ENCODE measurements around the gene CNOT6.

Gene CNOT6

DNA sequence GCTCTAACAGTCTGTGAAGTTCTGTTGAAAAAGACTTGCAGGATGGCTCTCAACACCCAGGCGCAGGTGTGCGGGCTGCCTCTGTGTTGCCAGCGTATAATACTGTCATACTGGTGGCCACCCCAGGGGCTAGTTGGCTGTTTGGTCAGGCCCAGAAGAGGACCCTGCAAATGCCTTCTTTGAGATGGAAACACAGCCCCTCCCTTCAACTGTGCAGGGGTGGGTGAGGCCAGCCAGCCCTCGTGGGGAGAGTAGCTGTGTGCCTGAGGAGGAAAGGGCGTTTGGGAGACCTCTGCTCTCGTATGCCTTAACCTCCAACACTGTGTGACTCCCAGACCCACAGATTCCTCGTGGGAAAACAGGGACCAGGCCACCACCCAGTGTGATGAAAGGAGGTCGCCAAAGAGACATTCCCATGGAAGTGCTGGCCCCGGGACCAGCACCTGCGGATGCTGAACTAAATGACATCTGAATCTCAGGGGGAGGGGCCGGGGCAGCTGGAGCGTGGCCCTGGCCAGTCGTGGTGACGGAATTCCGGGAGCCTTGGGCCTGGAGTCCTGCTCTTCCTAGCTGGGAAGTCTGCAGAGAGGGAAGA, 108.4 kb downstream of the CNOT6 start:
- FAIRE-seq, result no peak

DNA sequence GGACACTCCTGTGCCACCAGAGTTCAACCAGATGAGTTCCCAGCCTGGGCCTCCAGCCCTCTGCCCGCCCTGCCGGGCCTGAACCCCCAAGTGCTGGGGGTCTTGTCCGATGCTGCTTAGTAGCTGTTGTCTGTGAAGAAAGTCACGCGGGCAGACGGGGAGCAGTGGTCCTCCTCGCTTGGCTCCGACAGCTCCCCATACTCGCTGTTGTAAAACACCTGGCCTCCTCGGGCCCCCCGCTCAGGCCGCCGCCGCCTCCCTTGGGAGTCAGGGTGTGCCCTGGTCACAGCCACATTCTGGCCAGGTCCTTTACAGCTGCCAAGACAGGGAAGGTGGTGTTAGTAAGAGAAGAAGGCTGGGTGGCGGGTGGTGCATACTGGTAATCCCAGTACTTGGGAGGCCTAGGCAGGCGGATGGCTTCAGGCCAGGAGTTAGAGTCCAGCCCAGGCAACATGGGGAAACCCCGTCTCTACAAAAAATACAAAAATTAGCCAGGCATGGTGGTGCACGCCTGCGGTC, 109.0 kb downstream of the CNOT6 start:
- no peak for FAIRE-seq

DNA sequence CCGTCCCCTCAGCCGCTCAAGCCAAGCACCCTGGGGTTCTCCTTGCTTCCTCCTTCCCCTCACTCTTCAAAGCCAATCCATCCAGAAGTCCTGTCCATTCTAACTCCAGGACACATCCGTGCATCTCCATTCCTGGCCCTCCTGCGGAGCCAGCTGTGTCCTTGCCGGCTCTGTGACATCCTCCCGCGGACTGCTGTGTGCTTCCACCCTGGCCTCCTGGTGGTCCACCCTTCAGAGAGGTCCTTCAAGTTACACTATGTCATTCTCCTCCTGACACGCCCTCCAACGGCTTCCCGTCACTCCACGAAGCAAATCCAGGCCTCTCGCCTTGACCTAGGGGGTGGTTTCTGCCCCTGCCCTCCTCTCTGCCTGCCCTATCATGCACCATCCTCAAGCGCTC, 110.1 kb downstream of the CNOT6 start:
- no peak for FAIRE-seq

DNA sequence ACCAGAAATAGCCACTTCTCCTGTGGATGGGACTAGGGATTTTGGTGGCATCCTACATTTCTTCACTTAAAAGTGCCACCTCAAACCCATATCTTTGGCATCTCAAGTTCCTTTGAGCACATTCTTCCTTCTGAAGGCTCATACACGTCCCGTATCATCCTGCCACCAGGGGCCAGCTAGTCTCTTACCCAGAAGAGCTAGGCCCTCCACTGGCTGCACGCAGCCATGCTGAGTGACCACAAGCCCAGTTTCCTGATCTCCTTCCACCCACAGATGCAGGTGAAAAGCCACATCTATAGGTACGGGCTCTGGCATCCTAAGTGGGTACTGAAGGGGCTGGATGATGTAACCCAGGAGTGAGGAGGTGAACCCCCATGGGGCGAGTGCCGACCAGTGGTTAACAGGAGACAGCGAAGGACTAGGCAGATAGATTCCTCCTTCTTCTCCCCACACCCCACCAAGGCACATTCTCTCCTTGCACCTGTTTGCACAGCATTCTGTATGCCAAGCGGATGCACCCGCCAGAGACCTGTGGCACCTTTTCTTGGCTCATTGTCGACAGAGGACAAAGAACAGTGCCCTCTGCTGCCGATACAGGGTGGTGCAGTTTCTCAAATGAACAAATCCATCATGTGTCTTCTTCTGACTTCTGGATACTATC, 111.5 kb downstream of the CNOT6 start:
- no peak for FAIRE-seq

DNA sequence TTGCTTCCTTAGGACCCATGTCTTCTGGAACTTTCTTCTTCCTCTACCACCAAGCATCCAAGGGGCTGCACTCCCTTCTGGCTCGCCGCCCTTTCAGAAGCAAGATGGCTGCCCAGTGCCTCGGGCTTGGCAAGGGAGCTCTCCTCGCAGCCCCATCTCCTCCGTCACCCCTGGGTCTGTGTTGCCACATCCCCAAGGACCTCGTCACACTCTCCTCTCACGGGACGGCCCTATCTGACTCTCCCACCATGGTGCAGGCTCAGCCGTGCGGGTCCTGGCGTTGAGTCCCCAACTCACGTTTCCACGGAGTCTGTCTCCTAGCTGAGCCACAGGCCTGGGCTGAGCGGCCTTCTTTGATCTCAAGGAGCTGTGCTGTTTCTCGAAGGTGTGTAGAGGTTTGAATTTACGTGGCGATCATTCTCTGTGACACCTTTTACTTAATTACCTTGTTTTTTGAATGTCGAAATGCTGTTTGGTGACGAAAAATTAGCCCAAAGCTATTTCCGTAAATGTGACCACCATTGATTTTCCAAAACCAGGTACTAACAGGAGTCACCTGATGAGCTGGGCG, 112.1 kb downstream of the CNOT6 start:
- FAIRE-seq, result no peak

DNA sequence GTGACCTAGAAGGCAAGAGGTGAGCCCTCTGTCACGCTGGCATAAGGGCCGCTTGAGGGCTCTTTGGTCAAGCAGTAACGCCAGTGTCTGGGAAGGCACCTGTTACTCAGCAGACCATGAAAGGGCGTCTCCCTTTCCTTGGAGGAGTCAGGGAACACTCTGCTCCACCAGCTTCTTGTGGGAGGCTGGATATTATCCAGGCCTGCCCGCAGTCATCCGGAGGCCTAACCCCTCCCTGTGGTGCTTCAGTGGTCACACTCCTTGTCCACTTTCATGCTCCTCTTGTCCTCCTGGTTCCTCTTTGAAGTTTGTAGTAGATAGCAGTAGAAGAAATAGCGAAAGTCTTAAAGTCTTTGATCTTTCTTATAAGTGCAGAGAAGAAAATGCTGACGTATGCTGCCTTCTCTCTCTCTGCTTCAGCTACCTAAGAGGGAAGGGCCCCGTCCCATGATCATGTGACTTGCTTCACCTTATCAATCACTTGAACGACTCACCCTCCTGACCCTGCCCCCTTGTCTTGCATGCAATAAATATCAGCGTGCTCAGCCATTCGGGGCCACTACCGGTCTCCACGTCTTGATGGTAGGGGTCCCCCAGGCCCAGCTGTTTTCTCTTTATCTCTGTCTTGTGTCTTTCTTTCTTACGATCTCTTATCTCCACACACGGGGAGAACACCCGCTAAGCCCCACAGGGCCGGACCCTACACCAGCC, 113.8 kb downstream of the CNOT6 start:
- FAIRE-seq, result no peak

DNA sequence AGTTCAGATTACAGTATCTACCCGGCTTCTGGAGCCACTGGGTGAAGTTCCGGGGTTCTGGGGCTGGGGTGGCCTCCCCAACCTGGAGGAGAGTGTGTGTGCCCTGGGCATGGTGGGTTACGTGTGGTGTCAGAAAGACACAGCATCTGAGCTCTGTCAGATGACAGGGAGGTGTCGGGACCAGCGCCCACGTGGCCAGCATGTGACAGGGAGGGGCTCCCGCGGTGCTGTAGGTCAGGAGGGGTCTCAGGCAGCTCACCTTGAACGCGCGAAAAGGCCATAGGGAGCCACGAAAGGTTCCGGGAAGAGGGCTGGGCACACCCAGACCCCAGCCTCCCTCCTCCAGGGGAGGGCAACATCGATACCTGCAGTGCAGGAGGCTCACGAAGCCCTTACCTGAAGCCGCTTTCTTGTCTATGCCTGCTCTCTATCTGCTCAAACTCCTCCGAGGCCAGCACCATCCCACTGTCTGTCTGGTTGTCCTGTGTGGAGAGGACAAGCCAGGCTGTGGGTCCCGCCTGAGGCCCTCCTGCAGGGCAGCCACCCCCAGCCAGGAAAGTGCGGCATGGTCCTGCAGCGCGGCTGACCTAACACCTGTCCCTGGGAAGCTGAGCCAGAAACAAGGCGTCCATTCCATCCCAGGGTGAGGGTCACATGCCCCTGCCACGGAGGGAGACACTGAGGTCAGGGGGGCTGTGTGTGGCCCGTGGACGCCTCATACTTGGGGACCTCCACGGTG, 114.6 kb downstream of the CNOT6 start:
- no peak for FAIRE-seq

DNA sequence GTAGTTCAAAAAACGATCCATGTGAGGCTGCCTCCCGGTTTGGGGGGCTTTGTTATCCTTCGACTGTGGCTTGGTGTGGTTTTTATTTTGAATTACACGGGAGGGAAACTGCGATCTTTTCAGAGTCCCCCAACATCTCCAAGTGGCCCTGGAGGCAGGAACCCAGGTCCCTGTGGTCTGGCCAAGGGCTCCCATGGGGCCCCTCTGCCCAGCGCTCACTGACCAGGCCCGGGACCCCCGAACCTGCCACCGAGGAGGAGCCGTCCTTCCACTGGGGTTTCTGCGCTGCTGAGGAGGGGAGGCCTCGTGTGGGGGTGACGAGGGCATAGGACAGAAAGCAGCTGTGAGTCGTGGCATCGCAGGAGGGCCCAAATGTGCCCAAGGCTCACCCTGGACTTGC, 115.2 kb downstream of the CNOT6 start:
- no peak for FAIRE-seq

DNA sequence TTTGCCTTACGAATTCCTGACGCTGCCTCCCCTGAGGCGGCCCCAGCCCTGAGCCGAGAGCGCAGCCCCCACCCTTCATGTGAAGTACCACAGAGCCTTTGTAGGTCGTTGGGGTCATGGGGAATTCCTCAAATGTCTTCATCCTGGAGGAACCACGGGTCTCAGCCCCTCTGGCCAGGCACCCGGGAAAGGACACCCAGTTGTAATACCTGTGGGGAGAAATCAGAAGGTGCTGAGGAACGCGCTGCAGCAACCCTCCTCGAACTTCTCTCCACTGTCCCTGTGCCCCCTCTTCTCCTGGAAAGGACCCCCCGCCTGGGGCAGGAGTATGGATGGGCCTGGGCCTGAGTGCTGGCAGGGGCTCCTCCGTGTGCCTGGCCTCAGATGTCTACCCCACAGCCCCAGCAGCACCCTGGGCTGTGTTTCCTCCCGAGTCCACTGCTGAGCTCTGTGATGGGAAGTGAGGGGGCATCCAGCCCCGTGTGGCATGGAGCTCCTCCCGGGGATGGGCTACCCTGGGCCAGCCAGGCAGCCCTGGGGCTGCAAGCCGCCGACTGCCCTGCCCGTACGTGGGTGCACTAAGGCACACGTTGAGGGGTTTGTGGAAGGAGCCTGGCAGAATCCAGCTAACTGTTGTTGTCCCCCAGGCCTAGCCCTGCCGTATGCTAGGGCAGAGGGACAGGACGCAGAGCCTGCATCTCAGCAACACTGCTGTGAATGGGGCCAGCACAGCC, 115.8 kb downstream of the CNOT6 start:
- no peak for FAIRE-seq

DNA sequence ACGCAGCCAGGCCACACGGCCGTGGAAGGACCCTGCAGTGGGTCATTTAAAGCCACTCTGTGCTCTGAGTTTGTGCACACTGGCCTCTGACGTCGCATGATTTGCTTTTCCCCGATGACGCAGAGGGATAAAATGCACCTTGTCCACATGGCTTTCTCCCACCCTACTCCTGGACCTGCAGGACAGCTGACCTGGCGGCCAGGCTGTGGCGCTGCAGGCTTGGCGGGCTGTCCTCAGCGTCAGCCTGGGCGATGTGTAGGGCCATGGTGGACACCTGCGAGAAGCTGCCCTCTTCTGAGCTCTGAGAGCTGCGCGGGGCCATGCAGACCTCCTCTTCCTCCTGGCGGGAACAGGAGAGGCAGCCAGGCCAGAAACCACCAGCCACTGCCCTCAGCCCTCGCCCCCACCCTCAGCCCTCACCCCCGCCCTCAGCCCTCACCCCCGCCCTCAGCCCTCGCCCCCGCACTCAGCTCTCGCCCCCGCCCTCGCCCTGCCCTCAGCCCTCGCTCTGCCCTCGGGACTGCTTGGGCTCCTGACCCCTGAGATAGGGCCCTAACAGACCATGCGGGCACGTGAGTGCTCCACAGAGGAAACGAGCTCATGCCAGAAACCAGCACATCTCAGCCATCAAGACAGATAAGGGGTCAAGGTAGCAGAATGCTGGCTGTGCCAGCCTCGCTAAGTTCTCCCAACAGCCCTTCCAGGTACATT, 117.1 kb downstream of the CNOT6 start:
- no peak for FAIRE-seq

DNA sequence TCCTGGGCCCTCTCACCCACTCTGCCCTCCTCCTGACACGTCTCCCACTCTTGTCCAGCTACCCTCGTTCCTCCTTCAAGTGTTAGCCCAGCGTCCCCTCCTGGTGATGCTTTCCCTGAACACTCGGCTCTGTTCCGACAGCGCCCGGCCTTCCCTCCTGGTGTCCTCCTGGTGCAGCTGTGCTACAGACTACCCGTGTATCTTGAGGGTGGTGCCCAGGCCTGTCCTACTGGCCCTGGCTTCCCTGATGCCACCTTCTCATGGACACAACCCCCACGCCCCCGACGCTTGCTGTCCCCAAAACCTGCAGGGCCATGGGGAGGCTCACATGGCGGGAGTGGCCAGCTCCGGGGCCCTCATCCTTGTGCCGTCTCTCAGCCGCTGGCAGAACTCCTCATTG, 118.5 kb downstream of the CNOT6 start:
- no peak for FAIRE-seq

DNA sequence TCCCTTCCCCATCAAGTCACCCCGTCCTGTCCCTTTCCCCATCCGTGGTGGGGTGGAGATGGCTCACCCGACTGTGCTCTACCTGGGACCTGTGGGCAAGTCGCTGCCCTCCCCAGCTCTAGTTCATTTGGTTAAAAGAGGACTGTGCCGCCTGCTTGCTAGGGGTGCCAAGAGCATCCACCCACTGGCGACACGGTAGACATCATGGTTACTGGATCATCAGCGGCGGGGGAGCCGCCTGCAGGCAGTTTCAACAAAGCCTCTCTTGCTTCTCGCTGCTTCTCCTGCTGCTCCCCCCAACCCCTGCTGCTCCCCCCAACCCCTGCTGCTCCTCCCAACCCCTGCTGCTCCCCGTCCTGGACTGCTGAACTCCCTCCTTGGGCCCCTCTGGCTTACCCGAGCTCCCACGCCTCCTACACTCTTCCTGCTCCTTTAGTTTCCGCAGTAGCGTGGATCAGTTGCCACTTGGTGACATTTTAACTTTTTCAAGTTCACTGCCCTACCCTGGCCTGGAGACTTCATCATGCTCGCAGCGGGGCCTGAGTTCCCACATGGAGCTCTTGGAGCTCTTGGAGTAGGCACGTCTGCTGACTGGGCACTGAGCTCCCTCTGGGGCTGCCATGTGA, 119.1 kb downstream of the CNOT6 start:
- no peak for FAIRE-seq

DNA sequence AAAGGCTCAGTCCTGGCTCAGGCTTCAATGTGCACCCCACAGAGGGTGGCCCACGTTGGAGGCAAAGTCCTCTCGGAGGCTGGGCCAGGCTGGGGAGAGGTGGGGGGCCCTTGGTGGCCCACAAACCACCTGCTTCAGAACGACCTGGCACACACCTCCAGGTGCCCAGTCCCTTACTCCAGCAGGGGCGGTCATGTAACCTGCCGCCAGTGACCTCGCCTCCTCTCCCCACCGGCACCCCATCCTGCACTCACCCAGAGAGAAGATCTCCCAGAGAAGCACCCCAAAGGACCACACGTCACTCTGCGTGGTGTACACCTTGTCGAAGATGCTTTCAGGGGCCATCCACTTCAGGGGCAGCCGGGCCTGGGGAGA, 119.6 kb downstream of the CNOT6 start:
- no peak for FAIRE-seq

DNA sequence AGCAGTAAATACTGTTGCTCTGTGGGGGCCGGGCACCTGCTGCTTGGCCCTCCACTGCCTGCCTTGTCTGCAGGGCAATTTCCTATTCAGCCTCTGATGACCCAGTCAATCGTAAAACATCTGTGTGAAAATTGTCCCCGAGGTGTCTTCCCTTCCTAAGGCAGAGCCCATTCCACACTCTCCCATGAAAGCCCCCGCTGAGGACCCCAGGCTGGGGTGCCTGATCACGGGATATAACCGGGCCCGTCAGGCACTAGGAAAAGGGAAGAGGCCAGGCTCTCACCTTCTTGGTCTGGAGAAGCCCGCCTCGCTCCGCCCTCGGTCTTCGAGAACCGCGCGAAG, 124.3 kb downstream of the CNOT6 start:
- FAIRE-seq, result no peak

DNA sequence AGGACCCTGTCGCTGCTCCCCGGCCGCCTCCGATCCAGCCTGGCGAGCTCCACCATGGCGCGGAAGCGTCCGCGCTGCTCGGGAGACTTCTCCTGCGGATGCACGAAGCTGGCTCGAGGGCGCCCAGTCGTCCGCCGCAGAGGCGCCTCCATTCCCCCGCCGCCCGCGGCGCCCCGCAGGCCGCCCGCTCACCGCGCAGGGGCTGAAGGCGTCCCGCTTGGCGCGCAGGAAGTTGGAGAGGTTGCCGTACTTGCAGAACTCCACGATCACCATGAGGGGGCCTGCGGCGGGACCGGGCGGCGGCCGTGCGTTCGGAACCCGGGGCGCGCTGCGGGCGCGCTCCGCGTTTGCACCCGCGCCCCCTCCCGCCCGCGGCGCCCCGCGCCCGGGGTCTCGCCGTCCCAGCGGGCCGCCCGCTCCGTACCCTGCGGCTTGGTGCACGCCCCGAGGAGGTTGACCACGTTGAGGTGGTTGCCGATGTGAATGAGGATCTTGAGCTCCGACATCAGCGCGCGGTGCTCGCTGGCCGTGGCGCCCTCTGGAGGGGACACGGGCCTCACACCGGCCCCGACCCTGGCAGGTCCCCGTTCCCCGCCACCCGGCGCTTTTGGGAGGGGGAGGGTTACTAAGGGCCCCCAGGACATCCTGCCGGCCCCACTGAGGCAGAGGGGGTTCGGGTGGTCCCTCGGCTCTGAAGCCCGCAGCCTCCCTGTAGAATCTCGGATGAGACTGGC, 124.8 kb downstream of the CNOT6 start:
- FAIRE-seq, result no peak

DNA sequence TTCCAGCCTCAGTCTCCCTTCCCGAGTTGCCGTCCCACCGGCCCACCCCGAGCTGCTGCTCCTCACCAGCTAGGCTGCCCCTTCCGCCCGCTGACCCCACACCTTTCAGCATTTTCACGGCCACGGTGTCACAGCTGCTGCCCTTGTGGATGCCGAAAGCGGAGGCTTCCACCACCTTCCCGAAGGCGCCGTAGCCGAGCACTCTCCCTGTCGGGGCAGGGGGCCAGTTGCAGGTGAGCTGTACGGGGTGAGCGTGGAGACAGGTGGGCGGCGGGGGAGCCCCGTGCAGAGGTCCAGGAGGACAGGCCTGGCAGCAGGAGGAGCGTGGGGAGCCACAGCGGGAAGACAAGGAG, 125.4 kb downstream of the CNOT6 start:
- no peak for FAIRE-seq

DNA sequence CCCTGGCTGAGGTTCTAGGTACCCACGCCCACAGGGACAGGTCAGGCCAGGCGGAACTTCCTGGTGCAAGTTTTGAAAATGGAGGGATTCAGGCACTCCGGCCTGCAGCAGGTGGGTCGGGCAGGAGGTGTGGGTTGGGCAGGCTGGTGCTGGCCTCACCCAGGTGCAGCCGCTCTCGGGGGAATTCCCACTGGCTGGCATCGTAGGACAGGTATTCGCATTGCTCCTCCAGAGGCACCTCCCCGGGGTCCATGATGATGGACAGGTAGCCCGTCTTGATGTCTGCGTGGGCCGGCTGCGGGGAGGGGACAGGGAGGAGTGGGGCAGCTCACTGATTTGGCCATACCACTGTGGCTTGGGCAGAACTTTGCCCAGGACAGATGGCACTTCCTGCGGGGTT, 125.8 kb downstream of the CNOT6 start:
- no peak for FAIRE-seq

DNA sequence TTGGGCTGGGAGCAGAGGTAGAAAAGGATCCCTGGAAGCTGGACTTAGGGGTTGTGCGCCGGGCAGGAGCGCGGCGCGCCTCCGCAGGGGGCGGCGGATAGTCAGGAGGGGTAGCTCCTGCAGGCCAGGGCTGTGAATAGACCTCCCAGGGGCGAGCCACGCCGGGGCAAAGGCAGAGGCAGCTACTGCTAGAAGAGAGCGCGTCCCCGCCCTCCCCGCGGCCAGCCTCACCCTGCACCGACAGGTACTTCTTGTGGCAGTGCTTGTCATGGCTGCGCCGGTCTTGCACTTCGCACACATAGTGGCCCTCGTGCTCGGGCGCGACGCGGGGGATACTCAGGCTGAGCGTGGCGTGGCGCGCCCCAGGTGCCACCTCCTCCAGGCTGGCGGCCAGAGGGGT, 127.1 kb downstream of the CNOT6 start:
- FAIRE-seq, result no peak

DNA sequence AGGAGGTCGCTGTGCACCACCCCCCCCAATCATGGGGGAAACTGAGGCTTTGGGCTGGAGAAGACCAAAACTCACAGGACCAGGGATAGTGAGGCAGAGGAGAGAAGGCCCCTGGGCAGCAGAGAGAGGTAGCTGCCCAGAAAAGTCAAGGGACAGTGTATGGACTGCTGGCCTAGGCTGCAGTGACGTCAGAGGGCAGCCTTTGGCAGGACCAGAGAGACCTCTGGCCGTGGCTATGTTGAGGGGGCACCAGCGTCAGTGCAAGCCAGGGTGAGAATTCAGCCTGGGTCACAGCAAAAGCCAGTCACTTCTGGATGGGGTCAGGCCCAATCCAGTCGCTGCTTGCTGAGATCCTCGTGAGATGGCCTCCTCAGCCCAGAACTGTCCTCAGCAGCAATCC, 128.7 kb downstream of the CNOT6 start:
- no peak for FAIRE-seq

DNA sequence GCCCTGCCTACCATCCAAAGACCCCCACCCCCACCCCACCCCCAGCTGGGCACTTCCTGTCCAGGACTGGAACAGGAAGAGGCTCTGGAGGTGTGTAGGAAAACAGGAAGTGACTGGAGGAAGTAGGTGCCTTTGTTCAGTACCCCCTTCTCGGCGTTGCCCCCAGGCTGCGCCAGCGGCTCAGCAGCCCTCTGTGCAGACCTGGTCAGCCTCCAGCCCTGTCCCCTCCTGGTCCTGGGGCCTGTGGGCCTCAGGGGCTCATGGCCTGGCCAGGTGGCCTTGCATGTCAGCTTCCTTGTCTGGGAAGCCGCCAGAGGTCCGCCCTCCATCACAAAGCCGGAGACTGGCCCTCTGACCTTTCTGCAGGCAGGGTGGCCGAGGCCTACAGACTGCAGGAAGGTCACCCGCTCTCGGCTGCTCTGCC, 129.2 kb downstream of the CNOT6 start:
- no peak for FAIRE-seq

DNA sequence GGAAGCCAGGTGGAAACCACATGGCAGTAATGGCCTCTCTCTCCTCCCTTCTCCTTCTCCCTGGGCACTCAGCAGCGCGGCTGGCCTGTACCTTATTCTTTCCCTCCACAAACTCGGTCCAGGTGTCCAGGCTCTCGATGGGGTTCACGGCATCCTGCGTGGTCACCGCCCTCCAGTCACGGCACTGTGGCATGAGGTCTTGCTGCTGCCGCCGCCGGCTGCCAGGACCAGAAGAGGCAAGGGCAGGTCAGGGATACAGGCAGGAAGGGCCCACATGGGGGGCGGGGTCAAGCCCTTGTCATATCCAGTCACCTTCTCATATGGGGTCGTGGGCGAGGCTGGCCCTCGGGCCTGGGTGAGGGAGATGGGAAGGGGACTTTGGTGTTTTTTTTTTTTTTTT, 129.7 kb downstream of the CNOT6 start:
- FAIRE-seq, result no peak
